IMR-90 (cell line): ENCODE results near the gene POLR2I. TPM values are rescaled to one million over a fixed set of nuclear protein-coding genes. Genes with fewer than 3 reads are reported as not detected.

Source experiments
- ATAC-seq: fragments of 200-7000 bp; cut with Tn5 transposase; 2 replicates; pipeline ENCODE4 v1.9.1; 2020; ENCODE audit warnings: low read depth, mild to moderate bottlenecking, moderate library complexity
- BruUV-seq: library from RNA; stranded (reverse); fragments of 400-500 nt; replicated peaks from 2 replicates; lab custom pipeline; 2021; lab: Mats Ljungman, UMichigan
- CTCF ChIA-PET: fragments of 300-600 bp; formaldehyde crosslinking; extraction: SDS; loops from one replicate; lab custom pipeline; 2021; ENCODE audit warnings: antibody characterized with exemption; lab: Yijun Ruan, JAX
- POLR2A ChIA-PET: fragments of 300-600 bp; sonication (Branson Sonifier 250); formaldehyde crosslinking; loops from one replicate; lab custom pipeline; 2022; ENCODE audit warnings: antibody characterized with exemption; ENCODE audit not compliant: unreplicated experiment; lab: Charles Lee
- DNase-seq: peaks from one replicate; pipeline ENCODE4 v3.0.0; 2013
- H2AFZ ChIP-seq: replicated peaks from 2 replicates; pipeline ENCODE3; 2013; ENCODE audit warnings: low read length, mild to moderate bottlenecking; ENCODE audit not compliant: poor library complexity
- H2AK5ac ChIP-seq: 2 replicates; pipeline ENCODE4 v1.6.1; 2013; ENCODE audit warnings: low read depth, low read length, inconsistent platforms
- H2AK9ac ChIP-seq: replicated peaks from 2 replicates; pipeline ENCODE3; 2013; ENCODE audit warnings: mild to moderate bottlenecking, low read depth, low read length, moderate library complexity; ENCODE audit not compliant: poor library complexity
- H2BK120ac ChIP-seq: 2 replicates; pipeline ENCODE4 v1.6.1; 2013; ENCODE audit warnings: low read depth, low read length, inconsistent platforms
- H2BK15ac ChIP-seq: 3 replicates; pipeline ENCODE4 v1.6.1; 2013; ENCODE audit warnings: low read depth, low read length, inconsistent platforms
- H2BK20ac ChIP-seq: 2 replicates; pipeline ENCODE4 v1.6.1; 2013; ENCODE audit warnings: low read depth, mild to moderate bottlenecking, inconsistent platforms, low read length, moderate library complexity
- H2BK5ac ChIP-seq: 2 replicates; pipeline ENCODE4 v1.6.1; 2013; ENCODE audit warnings: mild to moderate bottlenecking, low read depth, low read length, inconsistent platforms; ENCODE audit not compliant: poor library complexity, severe bottlenecking
- H3K14ac ChIP-seq: replicated peaks from 2 replicates; pipeline ENCODE4 v1.6.1; 2013; ENCODE audit warnings: low read depth, low read length, inconsistent platforms
- H3K18ac ChIP-seq: 2 replicates; pipeline ENCODE4 v1.6.1; 2013; ENCODE audit warnings: low read depth, low read length, control low read depth
- H3K23ac ChIP-seq: 2 replicates; pipeline ENCODE4 v1.6.1; 2013; ENCODE audit warnings: low read depth, low read length, inconsistent platforms
- H3K27ac ChIP-seq: 2 replicates; pipeline ENCODE4 v1.5.1; 2013; ENCODE audit warnings: mild to moderate bottlenecking, control low read depth, low read length; ENCODE audit not compliant: insufficient read depth
- H3K27me3 ChIP-seq: 2 replicates; pipeline ENCODE4 v1.6.1; 2013; ENCODE audit warnings: low read length; ENCODE audit not compliant: control insufficient read depth, insufficient read depth
- H3K36me3 ChIP-seq: 2 replicates; pipeline ENCODE4 v1.6.1; 2013; ENCODE audit warnings: low read length, mixed read lengths; ENCODE audit not compliant: control insufficient read depth, insufficient read depth
- H3K4ac ChIP-seq: 2 replicates; pipeline ENCODE4 v1.6.1; 2013; ENCODE audit warnings: low read depth, low read length, inconsistent platforms
- H3K4me1 ChIP-seq: 2 replicates; pipeline ENCODE4 v1.6.1; 2013; ENCODE audit warnings: low read length, mixed read lengths; ENCODE audit not compliant: control insufficient read depth, insufficient read depth
- H3K4me2 ChIP-seq: 2 replicates; pipeline ENCODE4 v1.6.1; 2013; ENCODE audit warnings: low read depth, mild to moderate bottlenecking, control low read depth, low read length, moderate library complexity
- H3K4me3 ChIP-seq: 2 replicates; pipeline ENCODE4 v1.5.1; 2013; ENCODE audit warnings: low read depth, mild to moderate bottlenecking, control low read depth, low read length, moderate library complexity; ENCODE audit not compliant: insufficient read depth
- H3K56ac ChIP-seq: 2 replicates; pipeline ENCODE4 v1.6.1; 2013; ENCODE audit warnings: low read length, inconsistent platforms; ENCODE audit not compliant: insufficient read depth; ENCODE audit errors: extremely low read depth
- H3K79me1 ChIP-seq, 2 experiments: 2 replicates each; pipeline ENCODE4 v1.6.1; 2013; ENCODE audit warnings: low read length in 2 of 2, inconsistent platforms in 1 of 2, low read depth in 1 of 2
- H3K9ac ChIP-seq: 2 replicates; pipeline ENCODE4 v1.6.1; 2013; ENCODE audit warnings: low read depth, low read length, control low read depth
- H3K9me1 ChIP-seq: 2 replicates; pipeline ENCODE4 v1.6.1; 2013; ENCODE audit warnings: low read length, inconsistent platforms; ENCODE audit not compliant: insufficient read depth
- H3K9me3 ChIP-seq: 2 replicates; pipeline ENCODE4 v1.6.1; 2013; ENCODE audit warnings: low read length; ENCODE audit not compliant: control insufficient read depth, insufficient read depth
- H4K20me1 ChIP-seq: 2 replicates; pipeline ENCODE4 v1.6.1; 2013; ENCODE audit warnings: low read length, inconsistent platforms; ENCODE audit not compliant: insufficient read depth
- H4K5ac ChIP-seq: 2 replicates; pipeline ENCODE4 v1.6.1; 2013; ENCODE audit warnings: mild to moderate bottlenecking, low read depth, low read length, control low read depth
- H4K8ac ChIP-seq, 2 experiments: 2 replicates each; pipeline ENCODE4 v1.6.1; 2013; ENCODE audit warnings: low read depth in 2 of 2, low read length in 2 of 2, control low read depth in 1 of 2, inconsistent platforms in 1 of 2
- H4K91ac ChIP-seq: 2 replicates; pipeline ENCODE4 v1.6.1; 2013; ENCODE audit warnings: low read depth, low read length, inconsistent platforms; ENCODE audit not compliant: insufficient read depth
- BHLHE40 ChIP-seq: fragments of 150-350 bp; IDR thresholded peaks from 2 replicates; pipeline ENCODE4 v1.6.1; 2016; ENCODE audit warnings: mild to moderate bottlenecking, low read depth, low read length
- CEBPB ChIP-seq: IDR thresholded peaks from 2 replicates; pipeline ENCODE4 v1.6.1; 2012; ENCODE audit warnings: low read depth, low read length, improper control_type of control experiment
- CHD1 ChIP-seq: IDR thresholded peaks from 2 replicates; pipeline ENCODE4 v1.6.1; 2012; ENCODE audit warnings: low read depth, low read length, improper control_type of control experiment
- CTCF ChIP-seq: conservative IDR thresholded peaks from 2 replicates; pipeline ENCODE4 v1.5.1; 2012; ENCODE audit warnings: mild to moderate bottlenecking, low read depth, low read length, improper control_type of control experiment
- ELK1 ChIP-seq: fragments of 150-350 bp; IDR thresholded peaks from 2 replicates; pipeline ENCODE4 v1.6.1; 2016; ENCODE audit warnings: low read depth, mild to moderate bottlenecking, low read length, moderate library complexity, borderline replicate concordance
- FOS ChIP-seq: fragments of 150-350 bp; IDR thresholded peaks from 2 replicates; pipeline ENCODE4 v1.6.1; 2016; ENCODE audit warnings: low read depth, low read length
- MAFK ChIP-seq: IDR thresholded peaks from 2 replicates; pipeline ENCODE4 v1.6.1; 2012; ENCODE audit warnings: low read depth, low read length, improper control_type of control experiment
- MAZ ChIP-seq: IDR thresholded peaks from 2 replicates; pipeline ENCODE4 v1.6.1; 2012; ENCODE audit warnings: low read depth, mild to moderate bottlenecking, low read length, improper control_type of control experiment, moderate library complexity, borderline replicate concordance
- MXI1 ChIP-seq: IDR thresholded peaks from 2 replicates; pipeline ENCODE4 v1.6.1; 2012; ENCODE audit warnings: low read depth, mild to moderate bottlenecking, low read length, moderate library complexity, borderline replicate concordance
- NFE2L2 ChIP-seq: fragments of 150-350 bp; IDR thresholded peaks from 2 replicates; pipeline ENCODE4 v1.6.1; 2016; ENCODE audit warnings: low read depth, mild to moderate bottlenecking, low read length
- RCOR1 ChIP-seq: IDR thresholded peaks from 2 replicates; pipeline ENCODE4 v1.6.1; 2012; ENCODE audit warnings: mild to moderate bottlenecking, low read length, improper control_type of control experiment; ENCODE audit not compliant: insufficient replicate concordance
- RFX5 ChIP-seq: IDR thresholded peaks from 2 replicates; pipeline ENCODE4 v1.8.0; 2012; ENCODE audit warnings: low read depth, mild to moderate bottlenecking, low read length, moderate library complexity
- SMC3 ChIP-seq: fragments of 150-350 bp; IDR thresholded peaks from 2 replicates; pipeline ENCODE4 v1.6.1; 2016; ENCODE audit warnings: low read depth, mild to moderate bottlenecking, antibody characterized with exemption, low read length, moderate library complexity
- USF2 ChIP-seq: fragments of 150-350 bp; IDR thresholded peaks from 2 replicates; pipeline ENCODE4 v1.6.1; 2017; ENCODE audit warnings: mild to moderate bottlenecking, antibody characterized with exemption, low read length, low read depth
- WGBS, 2 experiments: methylation state at CpG; one replicate each; pipeline versions ENCODE4 v1.1.5 to v1.1.7; 2013; ENCODE audit warnings: missing lambda C conversion rate in 2 of 2; ENCODE audit not compliant: insufficient read length in 1 of 2; ENCODE audit errors: extremely low coverage in 2 of 2; 5-methylcytosine and 5-hydroxymethylcytosine counted together
- dilution Hi-C: fragments of 300-500 bp; cut with HindIII; formaldehyde crosslinking; loops from one replicate; pipeline ENCODE4 v1.14.3; 2018; ENCODE audit warnings: low sequenced_read_pairs; ENCODE audit not compliant: unreplicated experiment
- in situ Hi-C: fragments of 300-500 bp; cut with MboI; formaldehyde crosslinking; loops from 3 replicates; pipeline ENCODE4 v1.14.3; 2019; ENCODE audit warnings: low sequenced_read_pairs, inconsistent platforms, mixed read lengths
- intact Hi-C: fragments of 100-400 bp; cut with micrococcal nuclease; formaldehyde crosslinking; loops from 2 replicates; pipeline ENCODE4 v1.10.0; 2022
- polyA plus RNA-seq, 3 experiments: library from polyadenylated mRNA; depleted of rRNA; stranded (reverse); fragments of >200 nt; gene quantifications; 2 replicates each; pipeline ENCODE4 v1.2.3, GENCODE V29; 2012; ENCODE audit warnings: low replicate concordance in 1 of 3
- total RNA-seq: library from RNA; depleted of rRNA; stranded (reverse); fragments of >200 nt; gene quantifications from 2 replicates; pipeline ENCODE4 v1.2.3, GENCODE V29; 2012

POLR2I gene
- total and polyA plus RNA-seq, 2 of the 4 experiments (the other 2 are of a cell fraction) = 35.8 to 59.7 TPM

- Histone ChIP-seq H3K9ac (no peak overlapping the region), H3K4ac (no peak overlapping the region), H4K91ac (no peak overlapping the region), H4K20me1 (no peaks in the 10 kb centered on the region), H3K14ac (no peak overlapping the region), H2BK15ac (no peak overlapping the region), H3K23ac (no peak overlapping the region), H4K8ac (no peak overlapping the region), H3K4me1 (no peaks in the 10 kb centered on the region), H2AFZ (no peak overlapping the region), H2BK5ac (no peak overlapping the region), H3K36me3 (peaks cover 18% of the 10 kb centered on the region), H2BK120ac (no peak overlapping the region), H3K27me3 (no peaks in the 10 kb centered on the region), H3K79me1 (no peaks in the 10 kb centered on the region), H2AK5ac (no peak overlapping the region), H3K27ac (no peak overlapping the region), H2BK20ac (no peak overlapping the region), H3K9me1 (0 out of 2 replicates have a peak, but pooled peaks cover 6% of the 10 kb centered on the region), H3K4me3 (no peak overlapping the region), H3K56ac (no peak overlapping the region), H2AK9ac (no peak overlapping the region), H3K9me3 (no peaks in the 10 kb centered on the region), H3K18ac (no peak overlapping the region), H4K5ac (no peak overlapping the region), H3K4me2 (no peak overlapping the region)
- no peak for TF ChIP-seq ELK1
- TF ChIP-seq RFX5 = no peak
- no peak for TF ChIP-seq NFE2L2
- no peak for TF ChIP-seq RCOR1
- no peak for TF ChIP-seq CTCF
- no peak for TF ChIP-seq CEBPB
- no peak for TF ChIP-seq SMC3
- no peak for TF ChIP-seq BHLHE40
- no peak for TF ChIP-seq FOS
- TF ChIP-seq MXI1 = no peak
- TF ChIP-seq CHD1 = no peak
- TF ChIP-seq MAFK = no peak
- TF ChIP-seq MAZ = no peak
- TF ChIP-seq USF2 = no peak
- WGBS, 2 experiments = 97% methylated on average over 5 of the region's 13 CpGs; no CpG with 5 or more reads in 1 of the 2 experiments
- BruUV-seq = no TSS peak
- intact Hi-C loops (no loop called here), in situ Hi-C loops (no loop called here), dilution Hi-C loops (no loop called here)
- ChIA-PET POLR2A (no interaction called here), CTCF (no interaction called here)
- ATAC-seq (no peak), DNase-seq (no peak)
These were observed 23.6 kb downstream of the POLR2I start for GRCh38 chr19:36090910-36091695.
